ENCODE data around the gene F10.

Gene F10

DNA sequence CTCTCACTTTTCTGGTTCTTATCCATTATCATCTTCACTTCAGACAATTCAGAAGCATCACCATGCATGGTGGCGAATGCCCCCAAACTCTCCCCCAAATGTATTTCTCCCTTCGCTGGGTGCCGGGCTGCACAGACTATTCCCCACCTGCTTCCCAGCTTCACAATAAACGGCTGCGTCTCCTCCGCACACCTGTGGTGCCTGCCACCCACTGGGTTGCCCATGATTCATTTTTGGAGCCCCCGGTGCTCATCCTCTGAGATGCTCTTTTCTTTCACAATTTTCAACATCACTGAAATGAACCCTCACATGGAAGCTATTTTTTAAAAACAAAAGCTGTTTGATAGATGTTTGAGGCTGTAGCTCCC, 2.8 kb upstream of the F10 start:
- Histone ChIP-seq H3K4me3 (IDR thresholded peaks at IDR 0.05; ENCODE audit: insufficient read depth, low read depth, low read length) (no peak overlapping the region), H4K20me1 (ENCODE audit: insufficient read depth) (no peaks in the 10 kb centered on the region), H3K79me2 (ENCODE audit: insufficient read depth, low read depth) (no peaks in the 10 kb centered on the region), H2AFZ (ENCODE audit: low read depth) (no peak overlapping the region), H3K27me3 (ENCODE audit: insufficient read depth, low read depth) (peaks cover 2% of the 10 kb centered on the region; the same call in 1 of the 2 replicates), H3K9ac (no peak overlapping the region), H3K4me1 (ENCODE audit: low read depth, poor library complexity, severe bottlenecking) (no peaks in the 10 kb centered on the region), H3K27ac (no peak overlapping the region), H3K36me3 (ENCODE audit: insufficient read depth) (no peaks in the 10 kb centered on the region), H3K4me2 (no peak overlapping the region)
- TF ChIP-seq, protein P1, sequence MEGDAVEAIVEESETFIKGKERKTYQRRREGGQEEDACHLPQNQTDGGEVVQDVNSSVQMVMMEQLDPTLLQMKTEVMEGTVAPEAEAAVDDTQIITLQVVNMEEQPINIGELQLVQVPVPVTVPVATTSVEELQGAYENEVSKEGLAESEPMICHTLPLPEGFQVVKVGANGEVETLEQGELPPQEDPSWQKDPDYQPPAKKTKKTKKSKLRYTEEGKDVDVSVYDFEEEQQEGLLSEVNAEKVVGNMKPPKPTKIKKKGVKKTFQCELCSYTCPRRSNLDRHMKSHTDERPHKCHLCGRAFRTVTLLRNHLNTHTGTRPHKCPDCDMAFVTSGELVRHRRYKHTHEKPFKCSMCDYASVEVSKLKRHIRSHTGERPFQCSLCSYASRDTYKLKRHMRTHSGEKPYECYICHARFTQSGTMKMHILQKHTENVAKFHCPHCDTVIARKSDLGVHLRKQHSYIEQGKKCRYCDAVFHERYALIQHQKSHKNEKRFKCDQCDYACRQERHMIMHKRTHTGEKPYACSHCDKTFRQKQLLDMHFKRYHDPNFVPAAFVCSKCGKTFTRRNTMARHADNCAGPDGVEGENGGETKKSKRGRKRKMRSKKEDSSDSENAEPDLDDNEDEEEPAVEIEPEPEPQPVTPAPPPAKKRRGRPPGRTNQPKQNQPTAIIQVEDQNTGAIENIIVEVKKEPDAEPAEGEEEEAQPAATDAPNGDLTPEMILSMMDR (conservative IDR thresholded peaks at IDR 0.05; ENCODE audit: low read depth, low read length): no peak

DNA sequence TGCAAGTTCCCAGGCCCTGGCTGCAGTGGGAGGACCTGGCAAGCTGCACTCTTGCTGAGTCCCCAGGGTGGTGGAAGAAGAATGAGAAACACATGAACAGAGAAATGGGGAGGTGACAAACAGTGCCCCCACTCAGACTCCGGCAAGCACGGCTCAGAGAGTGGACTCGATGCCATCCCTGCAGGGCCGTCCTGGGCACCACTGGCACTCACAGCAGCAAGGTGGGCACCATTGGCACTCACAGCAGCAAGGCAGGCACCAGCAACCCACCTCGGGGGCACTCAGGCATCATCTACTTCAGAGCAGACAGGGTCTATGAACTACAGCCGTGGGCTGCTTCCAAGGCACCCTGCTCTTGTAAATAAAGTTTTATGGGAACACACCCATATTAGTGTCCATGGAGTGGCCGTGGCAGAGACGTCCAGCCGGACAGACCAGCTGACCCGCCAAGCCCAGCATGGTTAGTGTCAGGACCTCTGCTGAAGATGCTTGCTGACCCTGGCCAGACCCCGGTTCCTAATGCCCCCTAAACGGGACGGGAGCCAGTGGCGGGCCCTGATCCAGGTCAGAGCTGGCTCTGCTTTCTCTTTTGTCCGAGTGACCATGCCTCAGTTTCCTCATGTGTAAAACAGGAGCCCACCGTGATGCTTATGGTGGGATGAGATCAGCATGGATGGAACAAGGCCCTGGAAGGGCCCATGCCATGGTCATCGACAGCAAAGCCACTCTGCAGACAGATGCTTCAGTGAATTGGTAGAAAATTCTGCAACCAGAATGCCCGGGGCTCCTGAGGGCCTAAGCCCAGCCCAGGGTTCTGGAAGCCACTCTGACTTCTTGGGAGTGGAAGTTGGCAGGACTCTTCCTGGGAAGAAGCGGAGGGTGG, 2.1 kb upstream of the F10 start:
- TF ChIP-seq, protein P1 (conservative IDR thresholded peaks at IDR 0.05; ENCODE audit: low read depth, low read length): no peak
- no peak overlapping the region for H3K4me2 ChIP-seq
- H3K79me2 ChIP-seq (ENCODE audit: insufficient read depth, low read depth): no peaks in the 10 kb centered on the region
- no peak overlapping the region for H3K4me3 ChIP-seq (IDR thresholded peaks at IDR 0.05; ENCODE audit: insufficient read depth, low read depth, low read length)
- no peaks in the 10 kb centered on the region for H4K20me1 ChIP-seq (ENCODE audit: insufficient read depth)
- no peaks in the 10 kb centered on the region for H3K4me1 ChIP-seq (ENCODE audit: low read depth, poor library complexity, severe bottlenecking)
- no peak overlapping the region for H3K9ac ChIP-seq
- H3K36me3 ChIP-seq (ENCODE audit: insufficient read depth): no peaks in the 10 kb centered on the region
- no peak overlapping the region for H3K27ac ChIP-seq
- no peak overlapping the region for H2AFZ ChIP-seq (ENCODE audit: low read depth)
- peaks cover 2% of the 10 kb centered on the region; the same call in 1 of the 2 replicates for H3K27me3 ChIP-seq (ENCODE audit: insufficient read depth, low read depth)

DNA sequence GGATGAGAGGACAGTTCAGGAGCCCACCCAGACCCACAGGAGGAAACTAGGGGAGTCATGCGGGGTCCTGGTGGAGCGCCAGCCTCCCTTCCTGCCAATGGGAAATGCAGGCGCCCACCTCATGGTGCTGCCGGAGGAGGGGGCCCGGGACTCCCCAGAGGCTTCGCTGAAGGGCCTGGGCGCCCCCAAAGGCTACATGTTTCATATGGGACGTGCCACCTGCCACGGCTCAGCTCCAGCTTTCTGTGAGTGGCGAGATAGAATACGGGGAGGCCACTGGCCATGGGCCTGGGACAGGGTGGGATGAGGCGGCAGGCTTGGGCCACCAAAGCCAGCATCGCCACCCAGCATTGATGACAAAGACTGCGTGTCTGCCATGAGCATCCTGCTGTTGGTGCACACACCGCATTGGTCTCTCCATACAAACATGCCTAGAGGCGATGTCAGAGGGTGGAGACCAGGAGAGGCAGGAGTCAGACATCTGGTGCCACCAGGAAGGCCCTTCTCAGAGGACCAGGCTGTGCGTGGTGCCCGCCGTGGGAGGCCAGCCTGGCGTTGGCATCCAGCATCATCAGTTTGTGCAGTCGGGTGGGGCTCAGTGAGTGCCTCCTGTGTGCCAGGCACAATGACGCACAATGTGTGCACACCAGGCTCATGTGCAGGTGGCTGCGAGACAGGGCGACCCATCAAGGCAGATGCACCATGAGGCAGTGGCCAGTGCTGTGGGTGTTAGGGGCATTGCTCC, 1.2 kb upstream of the F10 start:
- H3K27me3 ChIP-seq (ENCODE audit: insufficient read depth, low read depth): peaks cover 2% of the 10 kb centered on the region; the same call in 1 of the 2 replicates
- no peak overlapping the region for H2AFZ ChIP-seq (ENCODE audit: low read depth)
- H4K20me1 ChIP-seq (ENCODE audit: insufficient read depth): no peaks in the 10 kb centered on the region
- TF ChIP-seq, protein P1 (conservative IDR thresholded peaks at IDR 0.05; ENCODE audit: low read depth, low read length): no peak
- no peak overlapping the region for H3K4me3 ChIP-seq (IDR thresholded peaks at IDR 0.05; ENCODE audit: insufficient read depth, low read depth, low read length)
- H3K79me2 ChIP-seq (ENCODE audit: insufficient read depth, low read depth): no peaks in the 10 kb centered on the region
- H3K4me1 ChIP-seq (ENCODE audit: low read depth, poor library complexity, severe bottlenecking): no peaks in the 10 kb centered on the region
- H3K4me2 ChIP-seq: no peak overlapping the region
- no peak overlapping the region for H3K9ac ChIP-seq
- no peaks in the 10 kb centered on the region for H3K36me3 ChIP-seq (ENCODE audit: insufficient read depth)
- no peak overlapping the region for H3K27ac ChIP-seq

DNA sequence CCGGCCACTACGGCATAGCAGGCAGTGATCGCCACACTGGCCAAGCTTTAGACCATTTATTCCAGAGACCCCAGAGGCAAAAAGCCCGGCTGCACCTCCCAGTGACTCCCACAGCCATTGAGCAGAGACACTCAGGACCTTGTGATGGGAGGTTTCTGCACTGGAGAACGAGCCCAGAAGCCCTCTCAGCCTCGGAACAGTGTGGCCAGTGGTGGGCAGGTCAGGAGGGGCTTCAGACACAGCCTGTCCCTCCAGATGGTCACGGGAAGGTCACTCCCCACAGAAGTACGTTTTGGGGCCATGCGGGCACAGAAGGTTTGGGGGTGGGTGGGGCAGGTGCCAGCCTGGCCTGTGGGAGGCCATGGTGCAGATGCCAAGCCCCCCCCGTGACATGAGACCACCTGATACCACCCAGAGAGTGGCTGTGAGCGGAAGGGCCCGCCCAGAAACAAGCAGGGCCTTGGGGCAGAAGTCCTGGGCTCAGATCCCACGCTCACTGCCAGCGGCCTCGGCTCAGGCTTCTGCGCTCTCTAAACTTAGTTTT, 599 bp upstream of the F10 start:
- TF ChIP-seq, protein P1 (conservative IDR thresholded peaks at IDR 0.05; ENCODE audit: low read depth, low read length): no peak
- Histone ChIP-seq H3K27me3 (ENCODE audit: insufficient read depth, low read depth) (peaks cover 2% of the 10 kb centered on the region; the same call in 1 of the 2 replicates), H2AFZ (ENCODE audit: low read depth) (no peak overlapping the region), H3K4me3 (IDR thresholded peaks at IDR 0.05; ENCODE audit: insufficient read depth, low read depth, low read length) (no peak overlapping the region), H3K4me2 (no peak overlapping the region), H3K79me2 (ENCODE audit: insufficient read depth, low read depth) (no peaks in the 10 kb centered on the region), H4K20me1 (ENCODE audit: insufficient read depth) (no peaks in the 10 kb centered on the region), H3K27ac (no peak overlapping the region), H3K4me1 (ENCODE audit: low read depth, poor library complexity, severe bottlenecking) (no peaks in the 10 kb centered on the region), H3K9ac (no peak overlapping the region), H3K36me3 (ENCODE audit: insufficient read depth) (no peaks in the 10 kb centered on the region)
